ENCODE results near the gene FAM131C.

FAM131C gene

GRCh38 chr1:16099412-16099811 is 26.0 kb upstream of the FAM131C start:
- DNase-seq (ENCODE audit: low read depth) = no peak

- no peak for DNase-seq (ENCODE audit: low read depth)
Measured at GRCh38 chr1:16095447-16095846, 22.0 kb upstream of the FAM131C start.

GRCh38 chr1:16094453-16095158 is 21.2 kb upstream of the FAM131C start:
- no peak for DNase-seq (ENCODE audit: low read depth)

GRCh38 chr1:16093611-16094010 is 20.2 kb upstream of the FAM131C start:
- DNase-seq (ENCODE audit: low read depth) = no peak

GRCh38 chr1:16092923-16093511 is 19.6 kb upstream of the FAM131C start:
- no peak for DNase-seq (ENCODE audit: low read depth)

- DNase-seq (ENCODE audit: low read depth) = no peak
Measured at GRCh38 chr1:16092097-16092922, 18.9 kb upstream of the FAM131C start.

GRCh38 chr1:16091296-16091695 is 17.8 kb upstream of the FAM131C start:
- no peak for DNase-seq (ENCODE audit: low read depth)

- no peak for DNase-seq (ENCODE audit: low read depth)
Measured at GRCh38 chr1:16090076-16090826, 16.8 kb upstream of the FAM131C start.

- DNase-seq (ENCODE audit: low read depth) = no peak
Measured at GRCh38 chr1:16088996-16089395, 15.5 kb upstream of the FAM131C start.

GRCh38 chr1:16088351-16088911 is 15.0 kb upstream of the FAM131C start:
- no peak for DNase-seq (ENCODE audit: low read depth)

- DNase-seq (ENCODE audit: low read depth) = no peak
Measured at GRCh38 chr1:16087733-16088132, 14.3 kb upstream of the FAM131C start.

GRCh38 chr1:16085522-16085921 is 12.1 kb upstream of the FAM131C start:
- DNase-seq (ENCODE audit: low read depth) = no peak

- no peak for DNase-seq (ENCODE audit: low read depth)
Measured at GRCh38 chr1:16083486-16083885, 10.0 kb upstream of the FAM131C start.

GRCh38 chr1:16082283-16083038 is 9.0 kb upstream of the FAM131C start:
- peak; percentile 44 for DNase-seq (ENCODE audit: low read depth)

GRCh38 chr1:16081636-16082035 is 8.2 kb upstream of the FAM131C start:
- DNase-seq (ENCODE audit: low read depth) = no peak

- no peak for DNase-seq (ENCODE audit: low read depth)
Measured at GRCh38 chr1:16080422-16081150, 7.1 kb upstream of the FAM131C start.

GRCh38 chr1:16078925-16079656 is 5.6 kb upstream of the FAM131C start:
- DNase-seq (ENCODE audit: low read depth) = peak; percentile 67

- no peak for DNase-seq (ENCODE audit: low read depth)
Measured at GRCh38 chr1:16077406-16078245, 4.2 kb upstream of the FAM131C start.

- DNase-seq (ENCODE audit: low read depth) = no peak
Measured at GRCh38 chr1:16076865-16077238, 3.4 kb upstream of the FAM131C start.
